MCF 10A (cell line): ENCODE measurements around the gene GTF3C4. TPM values are rescaled to one million over a fixed set of nuclear protein-coding genes. Genes with fewer than 3 reads are reported as not detected.

Experiments used
- BruUV-seq: library from RNA; stranded (reverse); fragments of 400-500 nt; replicated peaks from 2 replicates; lab custom pipeline; 2021; lab: Mats Ljungman, UMichigan
- CTCF ChIA-PET: fragments of 300-600 bp; sonication (Branson Sonifier 250); formaldehyde crosslinking; extraction: SDS; loops from one replicate; lab custom pipeline; 2021; ENCODE audit warnings: antibody characterized with exemption, inconsistent platforms; lab: Yijun Ruan, JAX
- POLR2A ChIA-PET: fragments of 300-600, 350-650 bp; sonication (Branson Sonifier 250); formaldehyde crosslinking; extraction: SDS; loops from one replicate; lab custom pipeline; 2020; ENCODE audit warnings: antibody characterized with exemption, inconsistent platforms; lab: Yijun Ruan, JAX
- DNase-seq: peaks from one replicate; pipeline ENCODE4 v3.0.0-alpha.2; 2018; ENCODE audit not compliant: unreplicated experiment
- H3K27ac Mint-ChIP-seq: one replicate; pipeline ENCODE4 v1.8.0; 2022; ENCODE audit warnings: mild to moderate bottlenecking, low read depth, mixed read lengths; ENCODE audit not compliant: unreplicated experiment
- H3K27me3 Mint-ChIP-seq: one replicate; pipeline ENCODE4 v1.8.0; 2022; ENCODE audit warnings: mixed read lengths; ENCODE audit not compliant: insufficient read depth, unreplicated experiment
- H3K36me3 Mint-ChIP-seq: one replicate; pipeline ENCODE4 v1.8.0; 2022; ENCODE audit warnings: mild to moderate bottlenecking, moderate library complexity, mixed read lengths; ENCODE audit not compliant: insufficient read depth, unreplicated experiment
- H3K4me1 Mint-ChIP-seq: one replicate; pipeline ENCODE4 v1.8.0; 2022; ENCODE audit warnings: mixed read lengths; ENCODE audit not compliant: insufficient read depth, unreplicated experiment
- H3K4me3 Mint-ChIP-seq: one replicate; pipeline ENCODE4 v1.8.0; 2022; ENCODE audit warnings: mild to moderate bottlenecking, moderate library complexity, mixed read lengths; ENCODE audit not compliant: unreplicated experiment
- H3K9me3 Mint-ChIP-seq: one replicate; pipeline ENCODE4 v1.8.0; 2022; ENCODE audit warnings: mixed read lengths; ENCODE audit not compliant: unreplicated experiment
- CTCF ChIP-seq: fragments of 200-600 bp; IDR thresholded peaks from one replicate; pipeline ENCODE4 v1.8.0; 2022; ENCODE audit warnings: antibody characterized with exemption, mild to moderate bottlenecking; ENCODE audit not compliant: unreplicated experiment
- intact Hi-C: fragments of 100-400 bp; cut with micrococcal nuclease; formaldehyde crosslinking; loops from 2 replicates; pipeline ENCODE4 v1.14.1; 2022
- total RNA-seq: library from RNA; stranded (reverse); gene quantifications from 2 replicates; pipeline ENCODE4 v1.2.3, GENCODE V29; 2022

Gene GTF3C4
- total RNA-seq, 1 experiment from 2014 or later, result 18.3 TPM

GRCh38 chr9:132733260-132733815 lies 63.1 kb downstream of the GTF3C4 start:
- no peak for TF ChIP-seq CTCF
- no peak overlapping the region for H3K4me3 Mint-ChIP-seq
- POLR2A ChIA-PET, result interaction anchor here (0.5 kb wide), 1 partner anchor 440 kb away, joined by 3 read pairs; no protein-coding TSS in a partner anchor
- H3K27ac Mint-ChIP-seq, result no peak overlapping the region
- no TSS peak for BruUV-seq
- H3K27me3 Mint-ChIP-seq, result peaks cover 29% of the 10 kb centered on the region
- H3K9me3 Mint-ChIP-seq, result no peaks in the 10 kb centered on the region
- DNase-seq, result no peak
- H3K36me3 Mint-ChIP-seq, result no peaks in the 10 kb centered on the region
- no peaks in the 10 kb centered on the region for H3K4me1 Mint-ChIP-seq
- CTCF ChIA-PET, result interaction anchor here (0.9 to 1.2 kb wide), 2 partner anchors 26 to 72 kb away, joined by 3 read pairs; no protein-coding TSS in a partner anchor
- intact Hi-C loops, result no loop called here

GRCh38 chr9:132739710-132740310 lies 69.5 kb downstream of the GTF3C4 start:
- no peak for DNase-seq
- ChIA-PET POLR2A (no interaction called here), CTCF (no interaction called here)
- no peak overlapping the region for H3K27ac Mint-ChIP-seq
- H3K4me1 Mint-ChIP-seq, result no peaks in the 10 kb centered on the region
- H3K9me3 Mint-ChIP-seq, result no peaks in the 10 kb centered on the region
- BruUV-seq, result no TSS peak
- intact Hi-C loops, result no loop called here
- TF ChIP-seq CTCF, result no peak
- no peaks in the 10 kb centered on the region for H3K36me3 Mint-ChIP-seq
- peaks cover 38% of the 10 kb centered on the region for H3K27me3 Mint-ChIP-seq
- H3K4me3 Mint-ChIP-seq, result no peak overlapping the region

- no peak overlapping the region for H3K4me3 Mint-ChIP-seq
- H3K27me3 Mint-ChIP-seq, result peaks cover 47% of the 10 kb centered on the region
- ChIA-PET CTCF (no interaction called here), POLR2A (no interaction called here)
- H3K36me3 Mint-ChIP-seq, result no peaks in the 10 kb centered on the region
- H3K9me3 Mint-ChIP-seq, result no peaks in the 10 kb centered on the region
- no peak for DNase-seq
- TF ChIP-seq CTCF, result no peak
- BruUV-seq, result no TSS peak
- H3K4me1 Mint-ChIP-seq, result no peaks in the 10 kb centered on the region
- no peak overlapping the region for H3K27ac Mint-ChIP-seq
- intact Hi-C loops, result no loop called here
These were observed 70.5 kb downstream of the GTF3C4 start for GRCh38 chr9:132740526-132741309.

- TF ChIP-seq CTCF, result no peak
- Mint-ChIP-seq H3K9me3 (no peaks in the 10 kb centered on the region), H3K4me1 (no peaks in the 10 kb centered on the region), H3K27me3 (peaks cover 52% of the 10 kb centered on the region), H3K36me3 (no peaks in the 10 kb centered on the region), H3K27ac (no peak overlapping the region), H3K4me3 (no peak overlapping the region)
- CTCF ChIA-PET, result interaction anchor here (0.6 to 0.7 kb wide), 2 partner anchors 161 to 214 kb away, joined by 3 to 4 read pairs; partner anchors contain the start of gene BARHL1
- BruUV-seq, result no TSS peak
- intact Hi-C loops, result no loop called here
- no peak for DNase-seq
- POLR2A ChIA-PET, result no interaction called here
These were observed 72.6 kb downstream of the GTF3C4 start for GRCh38 chr9:132742821-132743311.
